ENCODE results near the gene CHMP4B.

CHMP4B gene

DNA sequence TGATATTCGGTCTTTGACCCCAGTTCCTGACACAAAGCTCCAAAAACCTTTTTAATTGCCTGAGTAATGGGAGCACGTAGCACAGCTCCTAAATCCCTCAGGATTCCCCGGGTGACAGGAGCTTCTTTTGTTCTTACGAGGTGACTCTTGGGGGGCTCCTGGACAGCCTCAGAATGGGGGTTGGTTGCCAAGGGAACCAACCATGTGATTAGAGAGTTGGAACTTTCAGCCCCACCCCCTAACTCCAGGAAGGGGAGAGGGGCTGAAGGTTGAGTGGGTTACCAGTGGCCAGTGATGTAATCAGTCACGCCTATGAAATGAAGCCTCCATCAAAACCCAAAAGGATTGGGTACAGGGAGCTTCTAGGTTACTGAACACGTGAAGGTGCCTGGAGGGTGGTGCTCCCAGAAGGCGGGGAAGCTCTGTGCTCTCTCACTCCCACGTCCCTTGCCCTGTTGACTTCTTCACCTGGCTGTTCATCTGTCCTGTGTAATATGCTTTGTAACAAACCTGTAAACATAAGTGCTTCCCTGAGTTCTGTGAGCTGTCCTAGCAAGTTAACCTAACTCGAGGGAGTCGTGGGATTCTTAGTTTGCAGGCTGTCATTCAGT, 89.5 kb downstream of the CHMP4B start:
- no peak for DNase-seq (ENCODE audit: low read depth)
- no peak overlapping the region for H3K4me3 ChIP-seq (ENCODE audit: low read length)
- TF ChIP-seq, protein P1, sequence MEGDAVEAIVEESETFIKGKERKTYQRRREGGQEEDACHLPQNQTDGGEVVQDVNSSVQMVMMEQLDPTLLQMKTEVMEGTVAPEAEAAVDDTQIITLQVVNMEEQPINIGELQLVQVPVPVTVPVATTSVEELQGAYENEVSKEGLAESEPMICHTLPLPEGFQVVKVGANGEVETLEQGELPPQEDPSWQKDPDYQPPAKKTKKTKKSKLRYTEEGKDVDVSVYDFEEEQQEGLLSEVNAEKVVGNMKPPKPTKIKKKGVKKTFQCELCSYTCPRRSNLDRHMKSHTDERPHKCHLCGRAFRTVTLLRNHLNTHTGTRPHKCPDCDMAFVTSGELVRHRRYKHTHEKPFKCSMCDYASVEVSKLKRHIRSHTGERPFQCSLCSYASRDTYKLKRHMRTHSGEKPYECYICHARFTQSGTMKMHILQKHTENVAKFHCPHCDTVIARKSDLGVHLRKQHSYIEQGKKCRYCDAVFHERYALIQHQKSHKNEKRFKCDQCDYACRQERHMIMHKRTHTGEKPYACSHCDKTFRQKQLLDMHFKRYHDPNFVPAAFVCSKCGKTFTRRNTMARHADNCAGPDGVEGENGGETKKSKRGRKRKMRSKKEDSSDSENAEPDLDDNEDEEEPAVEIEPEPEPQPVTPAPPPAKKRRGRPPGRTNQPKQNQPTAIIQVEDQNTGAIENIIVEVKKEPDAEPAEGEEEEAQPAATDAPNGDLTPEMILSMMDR (conservative IDR thresholded peaks at IDR 0.05; ENCODE audit: low read depth, low read length) = no peak

DNA sequence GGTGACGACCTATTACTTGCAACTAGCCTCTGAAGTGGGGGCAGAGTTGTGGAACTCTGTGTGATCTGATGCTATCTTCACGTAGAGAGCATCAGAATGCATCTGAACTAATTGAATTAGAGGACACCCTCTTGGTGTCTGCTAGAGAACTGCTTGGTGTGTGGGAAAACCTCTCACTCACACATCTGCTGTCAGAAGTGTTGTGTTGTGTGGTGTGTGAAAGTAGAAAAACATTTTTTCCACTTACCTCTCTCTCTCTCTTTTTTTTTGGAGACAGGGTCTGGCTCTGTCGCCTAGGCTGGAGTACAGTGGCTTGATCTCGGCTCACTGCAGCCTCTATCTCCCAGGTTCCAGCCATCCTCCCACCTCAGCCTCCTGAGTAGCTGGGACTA, 90.0 kb downstream of the CHMP4B start:
- TF ChIP-seq, protein P1 (conservative IDR thresholded peaks at IDR 0.05; ENCODE audit: low read depth, low read length) = no peak
- DNase-seq (ENCODE audit: low read depth) = no peak
- H3K4me3 ChIP-seq (ENCODE audit: low read length) = no peak overlapping the region

DNA sequence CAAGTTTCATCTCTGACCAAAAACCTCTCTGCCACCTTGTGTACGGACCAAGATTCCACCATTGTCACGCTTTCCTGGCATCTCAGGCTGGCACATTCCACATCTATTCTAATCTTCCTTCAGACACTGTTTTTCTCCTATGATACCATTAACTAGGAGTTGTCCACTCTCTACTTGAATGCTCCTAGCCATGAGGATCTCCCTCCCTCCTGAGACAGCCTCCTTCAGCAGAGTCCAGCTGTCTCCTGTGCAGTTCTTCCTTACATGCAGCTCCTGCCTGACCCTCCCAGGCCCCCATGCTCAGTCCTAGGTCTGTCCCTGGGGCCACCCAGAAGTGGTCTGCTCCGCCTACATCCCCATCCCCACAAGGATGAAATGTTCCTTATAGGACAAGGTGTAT, 90.9 kb downstream of the CHMP4B start:
- TF ChIP-seq, protein P1 (conservative IDR thresholded peaks at IDR 0.05; ENCODE audit: low read depth, low read length) = no peak
- H3K4me3 ChIP-seq (ENCODE audit: low read length) = no peak overlapping the region
- DNase-seq (ENCODE audit: low read depth) = no peak

All from retinal pigment epithelial cell (primary cell).